Adipocyte (in vitro differentiated cells): ENCODE results near the gene ZBTB46.
"Not testable (repeated sequence)": the region's sequence is repeated elsewhere in the genome, so short reads cannot be mapped to it uniquely, and the experiment has no call there.

Experiments used
- DNase-seq: peaks from one replicate; pipeline ENCODE4 v3.0.0-alpha.2; 2015; ENCODE audit warnings: low read depth
- H3K27me3 ChIP-seq: replicated peaks from 2 replicates; pipeline ENCODE4 v1.7.0; 2013; ENCODE audit warnings: mild to moderate bottlenecking, low read length, moderate library complexity; ENCODE audit not compliant: control insufficient read depth, insufficient read depth
- H3K36me3 ChIP-seq: 2 replicates; pipeline ENCODE4 v1.7.0; 2013; ENCODE audit warnings: low read length, mild to moderate bottlenecking, moderate library complexity; ENCODE audit not compliant: control insufficient read depth, insufficient read depth, severe bottlenecking
- H3K4me1 ChIP-seq: 2 replicates; pipeline ENCODE4 v1.7.0; 2013; ENCODE audit warnings: mild to moderate bottlenecking, low read length, moderate library complexity; ENCODE audit not compliant: control insufficient read depth, insufficient read depth
- H3K4me3 ChIP-seq: 2 replicates; pipeline ENCODE4 v1.7.0; 2013; ENCODE audit warnings: mild to moderate bottlenecking, low read length, moderate library complexity
- H3K9ac ChIP-seq: 2 replicates; pipeline ENCODE4 v1.7.0; 2013; ENCODE audit warnings: mild to moderate bottlenecking, low read length, moderate library complexity
- H3K9me3 ChIP-seq: 2 replicates; pipeline ENCODE4 v1.7.0; 2013; ENCODE audit warnings: mild to moderate bottlenecking, low read length, moderate library complexity; ENCODE audit not compliant: control insufficient read depth

The ZBTB46 gene

GRCh38 chr20:63778034-63778752, 52.9 kb downstream of the ZBTB46 start:
- no peak for DNase-seq
- no peak overlapping the region for H3K9ac ChIP-seq
- no peaks in the 10 kb centered on the region for H3K9me3 ChIP-seq
- H3K4me3 ChIP-seq: no peak overlapping the region
- H3K36me3 ChIP-seq: no peaks in the 10 kb centered on the region
- H3K4me1 ChIP-seq: no peaks in the 10 kb centered on the region
- H3K27me3 ChIP-seq: peaks cover 4% of the 10 kb centered on the region

GRCh38 chr20:63777614-63778013, 53.5 kb downstream of the ZBTB46 start:
- Histone ChIP-seq H3K27me3 (peaks cover 4% of the 10 kb centered on the region), H3K36me3 (no peaks in the 10 kb centered on the region), H3K9me3 (no peaks in the 10 kb centered on the region), H3K4me3 (no peak overlapping the region), H3K9ac (no peak overlapping the region), H3K4me1 (no peaks in the 10 kb centered on the region)
- DNase-seq: no peak

GRCh38 chr20:63776875-63777274, 54.2 kb downstream of the ZBTB46 start:
- not testable (repeated sequence) for DNase-seq, H3K27me3 ChIP-seq, H3K36me3 ChIP-seq, H3K9me3 ChIP-seq, H3K4me1 ChIP-seq, H3K9ac ChIP-seq, H3K4me3 ChIP-seq

GRCh38 chr20:63775096-63775978, 55.7 kb downstream of the ZBTB46 start:
- peak overlapping the region; percentile 75 for H3K4me3 ChIP-seq
- H3K9ac ChIP-seq: peak overlapping the region; percentile 58
- no peaks in the 10 kb centered on the region for H3K9me3 ChIP-seq
- DNase-seq: peak; percentile 78
- H3K4me1 ChIP-seq: no peaks in the 10 kb centered on the region
- H3K36me3 ChIP-seq: no peaks in the 10 kb centered on the region
- H3K27me3 ChIP-seq: peaks cover 4% of the 10 kb centered on the region

GRCh38 chr20:63774306-63774705, 56.8 kb downstream of the ZBTB46 start:
- Histone ChIP-seq H3K9me3 (no peaks in the 10 kb centered on the region), H3K27me3 (peaks cover 4% of the 10 kb centered on the region), H3K4me1 (no peaks in the 10 kb centered on the region), H3K4me3 (no peak overlapping the region), H3K36me3 (no peaks in the 10 kb centered on the region), H3K9ac (no peak overlapping the region)
- no peak for DNase-seq

GRCh38 chr20:63773571-63774241, 57.4 kb downstream of the ZBTB46 start:
- DNase-seq: no peak
- H3K9ac ChIP-seq: no peak overlapping the region
- no peaks in the 10 kb centered on the region for H3K9me3 ChIP-seq
- H3K4me3 ChIP-seq: no peak overlapping the region
- no peaks in the 10 kb centered on the region for H3K4me1 ChIP-seq
- no peaks in the 10 kb centered on the region for H3K36me3 ChIP-seq
- peaks cover 4% of the 10 kb centered on the region for H3K27me3 ChIP-seq

- H3K4me1 ChIP-seq: no peaks in the 10 kb centered on the region
- no peak overlapping the region for H3K9ac ChIP-seq
- no peaks in the 10 kb centered on the region for H3K36me3 ChIP-seq
- no peak for DNase-seq
- peaks cover 4% of the 10 kb centered on the region for H3K27me3 ChIP-seq
- H3K9me3 ChIP-seq: no peaks in the 10 kb centered on the region
- H3K4me3 ChIP-seq: no peak overlapping the region
Observed at GRCh38 chr20:63772781-63773518, 58.1 kb downstream of the ZBTB46 start.

GRCh38 chr20:63771046-63771707, 59.9 kb downstream of the ZBTB46 start:
- DNase-seq: no peak
- H3K36me3 ChIP-seq: no peaks in the 10 kb centered on the region
- no peaks in the 10 kb centered on the region for H3K9me3 ChIP-seq
- H3K9ac ChIP-seq: no peak overlapping the region
- H3K27me3 ChIP-seq: peaks cover 4% of the 10 kb centered on the region
- no peaks in the 10 kb centered on the region for H3K4me1 ChIP-seq
- no peak overlapping the region for H3K4me3 ChIP-seq

GRCh38 chr20:63769891-63770474, 61.1 kb downstream of the ZBTB46 start:
- Histone ChIP-seq H3K4me3 (no peak overlapping the region), H3K36me3 (no peaks in the 10 kb centered on the region), H3K4me1 (no peaks in the 10 kb centered on the region), H3K9me3 (no peaks in the 10 kb centered on the region), H3K27me3 (peaks cover 4% of the 10 kb centered on the region), H3K9ac (no peak overlapping the region)
- no peak for DNase-seq
